ENCODE data around the gene GRIK2.
A peak's percentile ranks its signal among the peaks of the same experiment; 100 is the strongest.

Gene GRIK2

DNA sequence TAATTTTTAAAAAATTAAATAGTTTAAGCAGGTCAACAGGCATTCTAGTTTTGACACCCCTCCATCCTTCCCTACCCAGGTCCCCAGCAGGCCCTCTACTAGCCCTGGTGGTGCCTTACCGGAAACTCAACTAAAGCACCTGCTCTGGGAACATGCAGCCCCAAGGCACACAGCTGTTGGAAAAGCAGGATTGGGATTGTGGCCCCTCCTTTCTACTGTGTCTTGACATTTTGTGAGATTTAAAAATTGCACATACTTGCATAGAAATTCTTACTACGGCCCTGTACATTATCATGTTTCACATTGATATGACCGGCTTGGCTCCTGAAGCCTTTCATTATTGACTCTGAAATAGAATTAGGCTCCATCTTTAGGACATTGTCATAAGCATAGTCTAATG, 423.2 kb downstream of the GRIK2 start:
- no peak for DNase-seq

DNA sequence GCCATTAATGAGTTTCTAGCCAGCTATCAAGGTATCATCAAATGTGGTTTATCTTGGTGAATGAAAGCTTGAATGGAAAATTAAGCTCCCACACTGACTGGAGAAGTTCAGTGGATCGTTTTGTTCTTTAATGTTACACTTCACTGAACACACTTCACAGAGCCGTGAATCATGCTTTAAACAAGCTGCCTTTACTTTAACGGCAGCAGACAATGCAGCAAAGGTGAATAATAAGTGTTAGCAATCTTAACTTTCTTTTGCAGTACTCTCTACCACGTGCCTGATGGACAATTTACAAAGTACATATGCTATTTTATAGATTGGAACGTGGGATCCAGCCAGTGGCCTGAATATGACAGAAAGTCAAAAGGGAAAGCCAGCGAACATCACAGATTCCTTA, 424.5 kb downstream of the GRIK2 start:
- DNase-seq: no peak

DNA sequence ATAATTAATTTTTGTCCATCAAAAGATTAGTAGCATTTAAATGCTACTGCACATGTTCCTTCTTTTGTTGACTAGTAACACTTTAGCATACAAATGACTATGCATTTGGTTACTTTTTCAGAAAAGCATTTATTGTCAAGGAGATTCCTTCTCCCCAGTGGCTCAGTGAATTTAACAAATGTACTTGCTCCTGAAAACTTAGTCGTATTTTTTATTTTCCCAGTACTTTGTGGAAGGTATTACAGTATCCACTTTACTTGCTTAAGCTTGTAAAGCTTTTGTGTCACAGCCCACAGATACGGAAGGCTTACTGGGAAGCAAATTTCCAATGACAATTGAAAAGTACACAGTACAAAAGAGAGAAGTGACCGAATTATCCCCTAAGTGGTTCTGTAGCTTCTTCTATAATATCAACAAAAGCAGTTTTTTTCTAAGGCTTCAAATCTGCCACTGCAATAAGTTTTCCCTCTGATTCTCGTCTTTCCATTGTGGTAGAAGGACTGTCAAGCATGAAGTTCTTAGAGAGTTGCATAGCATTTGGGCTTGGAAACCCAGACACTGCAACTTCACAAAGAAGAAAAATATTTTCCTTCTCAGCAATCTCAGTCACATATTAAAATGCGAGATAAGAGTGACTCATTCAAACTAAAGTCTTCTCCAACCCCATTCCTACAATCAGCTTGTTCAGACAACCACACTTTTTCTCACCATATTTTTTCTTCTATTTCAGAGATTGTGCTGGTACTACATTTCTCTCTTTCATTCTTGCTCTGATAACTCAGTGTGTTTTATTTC, 431.2 kb downstream of the GRIK2 start:
- no peak for DNase-seq

DNA sequence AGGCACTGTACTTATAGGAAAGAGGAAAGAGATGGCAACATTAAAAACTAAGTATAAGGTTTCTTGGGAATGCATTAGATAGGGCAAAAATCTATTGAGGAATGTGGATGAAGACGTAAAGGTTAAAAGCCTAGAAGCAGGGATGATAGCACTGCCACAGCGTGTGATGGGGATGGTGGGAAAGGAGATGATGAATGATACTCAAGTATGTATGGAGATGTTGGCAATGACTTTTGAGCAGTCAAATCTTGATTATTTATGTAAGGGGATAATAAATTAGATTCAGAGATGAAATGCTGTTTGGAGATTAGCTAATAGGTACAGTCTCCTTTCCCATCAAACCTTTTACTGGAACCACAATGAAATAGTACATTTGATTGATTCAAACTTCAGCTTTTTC, 432.8 kb downstream of the GRIK2 start:
- DNase-seq: no peak

DNA sequence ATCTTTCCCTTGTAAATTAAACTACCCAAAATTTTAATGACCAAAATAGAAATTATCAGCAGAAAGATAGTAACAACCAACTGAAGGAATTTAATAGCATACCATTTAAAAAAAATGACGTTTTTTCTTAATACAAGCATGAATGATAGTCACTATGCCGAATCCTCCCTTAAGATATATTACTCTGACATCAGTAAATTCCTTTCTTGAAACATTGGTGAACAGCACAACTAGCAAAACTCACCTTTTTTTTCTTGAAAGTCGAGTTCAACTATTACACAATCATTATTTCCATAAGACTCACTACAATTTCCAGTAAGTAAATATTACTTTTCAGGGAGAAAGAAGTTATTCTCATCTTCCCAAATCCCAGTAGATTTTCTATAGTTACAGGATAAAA, 433.2 kb downstream of the GRIK2 start:
- DNase-seq: no peak

DNA sequence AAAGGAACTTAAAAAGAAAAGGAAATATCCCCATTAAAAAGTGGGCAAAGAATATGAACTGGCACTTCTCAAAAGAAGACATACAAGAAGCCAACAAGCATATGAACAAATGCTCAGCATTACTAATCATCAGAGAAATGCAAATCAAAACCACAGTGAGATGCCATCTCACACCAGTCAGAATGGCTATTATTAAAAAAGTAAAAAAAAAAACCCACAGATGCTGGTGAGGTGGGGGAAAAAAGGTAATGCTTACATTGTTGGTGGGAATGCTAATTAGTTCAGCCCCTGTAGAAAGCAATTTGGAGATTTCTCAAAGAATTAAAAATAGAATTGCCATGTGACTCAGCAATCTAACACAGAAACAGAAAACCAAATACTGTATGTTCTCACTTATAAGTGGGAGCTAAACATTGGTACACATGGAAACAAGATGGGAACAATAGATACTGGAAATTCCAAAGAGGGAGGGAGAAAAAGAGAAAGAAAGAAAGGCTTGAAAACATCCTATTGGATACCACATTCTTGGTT, 437.1 kb downstream of the GRIK2 start:
- no peak for DNase-seq

DNA sequence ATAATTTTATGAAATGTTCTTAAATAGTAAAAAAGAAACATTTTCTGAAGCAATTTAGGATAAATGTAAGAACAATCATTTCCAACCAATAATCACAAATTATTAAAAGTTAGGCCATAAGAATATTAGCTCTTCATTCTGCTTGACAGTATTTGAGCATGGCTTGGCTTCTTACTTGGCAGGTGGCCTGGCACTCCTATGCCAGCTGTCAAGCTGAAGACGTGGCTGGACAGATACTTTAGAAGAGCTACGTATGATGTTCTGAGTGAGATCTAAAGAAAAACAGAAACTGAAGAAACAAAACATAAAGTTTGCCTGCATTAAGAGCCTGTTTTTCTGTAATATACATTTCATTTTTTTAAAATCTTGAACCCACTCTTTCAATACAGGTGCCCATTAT, 438.9 kb downstream of the GRIK2 start:
- DNase-seq: peak; percentile 61

DNA sequence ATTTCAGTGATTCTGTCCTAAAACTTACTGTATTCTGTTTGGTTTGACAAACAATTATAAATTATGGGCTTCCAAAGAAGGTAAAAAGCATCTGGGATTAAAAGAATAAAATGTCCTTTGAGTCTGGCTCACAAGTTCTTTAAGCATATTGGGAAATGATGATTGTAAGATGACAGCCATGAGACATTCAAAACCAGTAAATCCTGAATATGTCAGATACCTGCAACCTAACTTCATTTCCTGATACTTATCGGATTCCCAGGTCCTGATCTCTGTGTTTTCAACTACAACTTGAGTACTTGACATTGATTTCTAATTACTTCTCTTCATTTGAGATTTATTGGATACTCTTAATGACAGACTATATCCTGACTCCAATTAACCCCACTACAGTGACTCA, 446.6 kb downstream of the GRIK2 start:
- DNase-seq: no peak

DNA sequence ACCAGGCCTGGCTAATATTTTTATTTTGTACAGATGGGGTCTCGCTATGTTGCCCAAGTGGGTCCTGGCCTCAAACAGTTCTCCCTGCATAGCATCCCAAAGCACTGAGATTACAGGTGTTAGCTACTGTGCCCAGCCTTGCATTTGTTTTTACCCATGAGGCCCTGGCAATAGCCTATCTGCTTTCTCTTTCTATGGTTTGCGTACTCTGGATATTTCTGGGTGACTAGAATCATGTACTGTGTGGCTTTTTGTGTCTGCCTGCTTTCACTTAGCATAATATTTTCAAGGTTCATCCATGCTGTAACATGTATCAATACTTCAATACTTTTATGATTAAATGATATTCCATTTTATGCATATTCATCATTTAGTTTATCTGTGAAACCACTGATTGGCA, 451.7 kb downstream of the GRIK2 start:
- no peak for DNase-seq

DNA sequence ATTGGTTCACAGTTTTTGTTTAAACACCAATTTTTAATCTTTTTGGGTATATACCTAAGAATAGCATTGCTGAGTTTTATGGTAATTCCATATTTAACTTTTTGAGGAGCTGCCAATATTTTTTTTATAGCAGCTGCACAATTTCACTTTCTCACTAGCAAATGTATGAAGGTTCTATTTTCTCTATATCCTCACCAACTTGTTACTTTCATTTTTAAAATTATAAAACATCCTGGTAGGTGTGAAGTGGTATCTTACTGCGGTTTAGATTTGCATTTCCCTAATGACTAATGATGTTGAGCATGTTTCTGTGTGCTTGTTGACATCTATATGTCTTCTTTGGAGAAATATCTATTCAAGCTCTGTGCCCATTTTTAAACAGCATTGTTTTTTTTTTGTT, 452.1 kb downstream of the GRIK2 start:
- DNase-seq: no peak

DNA sequence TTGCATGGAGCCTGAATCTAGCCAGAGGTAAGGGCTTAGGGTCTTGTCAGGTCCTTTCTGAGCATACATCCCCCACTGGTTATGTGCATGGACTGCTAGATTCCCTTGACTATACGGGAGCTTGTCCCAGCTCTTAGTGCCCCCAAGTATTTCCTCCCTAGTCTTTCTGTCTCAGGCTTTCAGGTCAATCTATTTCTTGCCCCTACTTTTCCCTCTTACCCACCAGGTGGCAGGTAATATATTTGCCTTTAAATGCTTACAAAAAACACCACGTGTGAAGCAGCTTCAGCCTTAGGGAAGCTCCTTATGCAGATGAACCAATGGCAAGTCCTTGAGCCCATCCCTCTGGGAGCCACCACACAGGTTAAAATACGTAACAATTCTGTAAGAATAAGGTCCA, 454.2 kb downstream of the GRIK2 start:
- DNase-seq: no peak

DNA sequence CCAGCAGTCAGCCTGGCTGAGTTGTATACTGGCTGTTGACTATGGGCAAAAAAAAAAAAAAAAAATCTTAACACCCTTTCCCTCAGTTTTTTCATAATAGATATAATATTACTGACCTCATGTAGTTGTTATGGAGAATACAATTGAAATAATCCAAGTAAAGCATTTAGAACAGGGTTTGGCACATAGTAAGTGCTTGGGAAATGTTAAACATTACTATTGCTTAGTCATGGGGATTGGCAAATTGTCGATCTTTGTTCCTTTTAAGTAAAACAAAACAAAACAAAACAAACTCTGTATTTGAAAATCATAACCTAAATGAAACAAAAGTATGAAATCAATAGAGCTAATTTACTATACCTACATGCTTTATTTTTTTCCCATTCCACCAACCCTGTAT, 458.4 kb downstream of the GRIK2 start:
- no peak for DNase-seq

DNA sequence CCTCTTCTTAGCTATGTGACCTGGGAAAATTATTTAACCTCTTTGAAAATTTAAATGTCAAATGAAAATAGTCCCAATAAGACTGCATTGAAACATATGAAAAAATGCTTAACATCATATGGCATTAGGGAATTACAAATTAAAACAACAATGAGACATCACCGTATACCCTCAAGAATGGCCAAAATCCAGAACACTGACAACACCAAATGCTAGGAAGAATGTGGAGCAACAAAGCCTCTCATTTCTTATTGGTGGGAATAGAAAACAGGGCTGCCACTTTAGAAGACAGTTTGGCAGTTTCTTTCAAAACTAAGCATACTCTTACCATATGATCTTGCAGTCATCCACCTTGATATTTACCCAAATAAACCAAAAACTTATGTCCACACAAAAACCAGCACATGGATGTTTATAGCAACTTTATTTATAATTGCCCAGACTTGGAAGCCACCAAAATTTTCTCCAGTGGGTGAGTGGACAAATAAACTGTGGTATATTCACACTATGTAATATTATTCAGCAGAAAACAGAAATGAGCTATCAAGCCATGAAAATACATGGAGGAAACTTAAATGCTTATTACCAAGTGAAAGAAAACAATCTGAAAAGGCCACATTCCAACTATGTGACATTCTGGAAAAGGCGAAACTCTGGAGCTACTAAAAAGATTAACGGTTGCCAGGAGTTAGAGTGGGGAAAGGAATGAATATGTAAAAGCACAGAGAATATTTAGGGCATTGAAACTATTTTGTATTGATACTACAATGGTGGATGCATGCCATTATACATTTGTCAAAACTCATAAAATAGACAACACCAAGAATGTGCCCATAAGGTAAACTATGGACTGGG, 459.9 kb downstream of the GRIK2 start:
- DNase-seq: no peak

DNA sequence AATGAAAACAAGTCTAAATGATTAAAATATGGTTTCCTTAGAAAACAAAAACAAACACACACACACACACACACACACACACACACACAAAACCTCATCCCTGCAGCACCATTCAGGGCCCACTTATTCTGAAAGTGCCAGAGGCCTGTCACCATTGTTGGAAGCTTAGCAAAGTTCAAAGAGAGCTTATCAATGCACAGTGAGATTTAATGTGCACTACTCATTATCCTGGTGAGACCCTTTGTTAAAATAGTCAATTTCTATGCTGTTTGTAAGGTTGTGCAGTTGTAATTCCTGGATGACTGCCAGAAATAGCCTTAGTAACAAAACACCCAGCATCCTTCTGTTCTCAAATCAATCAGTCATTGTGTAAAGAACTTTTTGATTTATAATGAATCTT, 482.9 kb downstream of the GRIK2 start:
- no peak for DNase-seq

DNA sequence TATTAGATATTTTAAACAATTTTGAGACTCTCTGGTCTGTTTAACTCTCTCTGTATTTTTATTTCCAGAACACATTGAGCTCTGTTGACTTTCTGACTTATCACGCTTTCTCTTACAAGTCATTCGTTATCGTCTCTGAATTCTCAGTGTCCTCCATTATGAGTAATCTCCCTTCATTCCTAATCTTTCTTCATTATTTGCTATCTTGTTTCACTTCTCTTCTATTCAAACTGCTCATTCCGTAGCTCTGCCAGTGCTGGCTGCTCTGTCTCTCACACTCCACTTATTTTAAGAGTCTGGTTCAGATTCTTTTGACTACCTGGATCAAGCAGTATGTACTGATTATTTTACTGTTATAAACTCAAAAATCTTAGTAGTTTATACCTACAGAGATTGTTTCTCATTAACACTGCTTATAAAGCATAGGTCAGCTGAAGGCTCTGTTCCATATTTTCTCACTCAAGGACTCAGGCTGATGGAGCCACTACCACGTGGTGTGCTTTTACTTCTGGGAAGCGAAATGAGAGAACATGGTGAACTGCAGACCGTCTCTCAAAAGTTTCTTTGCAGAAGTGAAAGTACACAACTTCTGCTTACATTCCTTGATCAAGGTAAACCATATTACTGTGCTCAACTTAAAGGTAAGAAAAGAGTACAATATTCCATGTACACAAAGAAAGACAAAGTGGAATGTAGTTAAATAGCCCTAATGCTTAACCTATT, 485.2 kb downstream of the GRIK2 start:
- no peak for DNase-seq

DNA sequence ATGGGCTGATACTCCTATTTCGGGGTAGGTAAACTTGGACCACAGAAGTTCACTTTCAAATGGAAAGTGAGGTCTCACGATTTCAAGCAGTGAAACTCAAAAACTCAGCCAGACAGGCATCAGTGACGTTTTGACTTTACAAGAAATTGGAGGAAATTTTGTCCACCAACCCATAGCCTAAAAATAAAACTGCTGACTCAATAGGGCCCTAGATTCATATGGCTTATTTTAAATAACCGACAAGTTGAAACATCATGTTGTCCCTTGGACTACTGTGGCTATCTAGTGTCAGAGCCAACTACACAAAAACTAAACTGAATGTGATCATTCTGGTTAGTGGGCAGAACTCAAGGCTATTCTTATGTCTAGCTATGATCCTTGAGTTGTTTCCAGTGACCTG, 486.3 kb downstream of the GRIK2 start:
- no peak for DNase-seq

DNA sequence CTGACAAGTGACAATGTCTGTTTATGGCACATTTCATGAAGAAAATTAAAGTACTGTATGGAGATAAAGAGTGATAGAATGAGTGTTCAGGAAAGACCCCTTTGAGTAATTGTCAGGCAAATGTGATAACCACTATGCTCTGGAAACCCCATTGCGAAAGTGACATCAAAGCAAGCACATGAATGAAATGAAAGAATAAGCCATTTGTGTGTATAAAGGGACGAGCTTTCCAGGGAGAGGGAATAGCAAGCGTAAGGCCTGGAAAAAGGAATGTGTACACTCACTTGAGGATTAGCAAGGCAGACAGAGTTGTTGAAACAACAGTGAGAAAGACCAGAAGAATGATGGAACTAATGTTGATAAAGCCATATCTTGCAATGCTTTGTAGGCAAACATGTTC, 490.0 kb downstream of the GRIK2 start:
- DNase-seq: no peak

DNA sequence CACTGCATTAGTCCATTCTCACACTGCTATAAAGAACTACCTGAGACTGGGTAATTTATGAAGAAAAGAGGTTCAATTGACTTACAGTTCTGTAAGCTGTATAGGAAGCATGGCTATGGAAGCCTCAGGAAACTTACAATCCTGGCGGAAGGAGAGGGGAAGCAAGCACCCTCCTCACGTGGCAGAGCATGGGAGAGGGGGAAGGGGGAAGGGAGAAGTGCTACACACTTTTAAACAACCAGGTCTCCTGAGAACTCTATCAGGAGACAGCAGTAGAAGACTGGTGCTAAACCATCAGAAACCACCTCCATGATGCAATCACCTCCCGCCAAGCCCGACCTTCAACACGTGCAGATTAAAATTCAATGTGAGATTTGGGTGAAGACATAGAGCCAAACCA, 494.0 kb downstream of the GRIK2 start:
- DNase-seq: no peak

DNA sequence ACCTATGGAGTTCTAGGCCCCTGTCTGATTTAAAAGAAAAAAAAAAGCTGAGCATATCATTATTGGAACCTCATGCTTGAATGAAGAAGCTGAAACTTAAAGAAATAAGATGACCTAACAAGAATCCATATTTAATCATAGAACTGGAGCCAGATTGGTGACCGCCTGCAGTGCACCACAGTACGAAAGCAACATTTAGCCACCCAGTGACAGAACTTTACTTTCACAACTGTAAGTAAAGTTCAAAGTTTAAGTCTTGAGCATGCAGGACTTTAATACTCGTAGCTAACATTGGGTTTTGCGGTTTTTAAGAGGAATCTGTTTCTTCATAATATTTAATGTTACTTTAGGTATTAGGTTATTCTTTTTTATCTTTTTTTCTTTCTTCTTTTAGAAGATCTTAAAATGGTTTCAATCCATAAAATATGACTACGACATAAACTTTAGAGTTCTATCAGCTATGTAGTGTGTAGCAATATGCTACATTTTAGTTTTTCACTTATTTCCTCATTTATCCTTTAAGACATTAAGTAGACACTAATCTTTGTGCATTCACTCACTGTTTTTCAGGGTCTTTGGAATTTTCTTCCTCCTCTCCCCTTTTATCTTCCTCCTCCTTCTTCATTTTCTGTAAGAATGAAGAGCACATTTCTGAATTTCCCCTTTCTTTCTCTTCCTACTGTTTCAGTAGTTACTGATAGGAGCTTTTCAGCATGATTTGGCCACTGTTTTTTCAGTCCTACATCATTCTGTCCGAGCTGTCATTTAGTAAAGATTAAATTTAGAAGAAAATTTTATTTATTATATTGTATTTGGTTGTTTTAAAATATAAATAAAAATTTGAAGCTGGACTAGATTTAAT, 514.1 kb downstream of the GRIK2 start:
- DNase-seq: no peak

DNA sequence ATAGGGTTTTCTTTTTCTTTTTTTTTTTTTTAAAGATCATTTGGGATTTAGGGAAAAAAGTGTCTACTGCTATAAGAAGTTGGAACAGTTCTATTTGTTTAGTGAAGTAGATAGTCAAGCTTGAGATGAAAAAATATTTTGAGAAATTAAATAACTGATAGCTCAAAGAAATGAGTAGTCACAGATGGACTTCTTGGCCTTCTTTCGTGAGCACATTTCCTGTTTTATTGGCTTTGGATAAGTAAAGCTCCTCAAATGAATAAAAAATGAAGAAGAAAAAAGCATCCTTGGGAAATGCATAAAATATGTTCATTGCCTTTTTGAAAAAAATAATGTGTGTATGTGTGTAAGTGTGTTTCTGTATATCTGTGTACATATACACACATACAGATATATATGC, 515.9 kb downstream of the GRIK2 start:
- DNase-seq: no peak

DNA sequence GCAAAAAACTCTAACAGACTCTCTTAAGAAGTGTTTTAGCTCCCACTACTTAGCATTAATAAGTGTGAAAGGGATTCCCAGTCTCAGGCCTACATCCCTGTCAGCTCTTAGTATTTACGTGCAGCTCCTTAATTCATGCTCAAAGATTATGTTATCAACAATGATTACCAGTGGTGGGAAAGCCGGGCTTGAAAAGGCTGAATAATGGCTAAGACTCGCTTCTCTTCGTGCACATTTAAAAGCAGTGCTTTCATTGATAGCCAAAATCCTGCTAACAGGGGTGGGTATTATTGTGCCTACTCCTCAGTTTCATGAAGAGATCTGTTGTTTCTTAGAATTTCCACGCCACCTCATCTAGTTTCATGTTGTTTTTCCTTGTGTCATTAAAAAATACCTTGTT, 518.8 kb downstream of the GRIK2 start:
- no peak for DNase-seq

DNA sequence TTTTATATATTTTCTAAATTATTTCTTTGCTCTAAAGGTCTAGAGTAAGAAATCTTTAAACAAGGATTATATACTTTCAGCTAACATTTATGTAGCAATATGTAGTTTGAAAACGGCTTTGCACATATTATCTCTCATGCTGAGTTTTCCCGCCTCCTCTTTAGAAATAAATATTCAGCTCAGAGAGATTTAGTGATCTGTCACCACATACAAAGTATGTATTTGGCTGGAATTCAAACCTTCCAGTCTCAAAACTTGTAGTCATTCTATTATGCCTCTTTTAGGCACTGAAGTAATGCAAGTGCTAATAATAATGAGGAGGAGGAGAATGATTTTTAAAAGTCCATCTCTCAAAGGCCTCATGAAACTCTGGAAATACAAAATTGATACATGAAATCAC, 525.0 kb downstream of the GRIK2 start:
- no peak for DNase-seq

Measured in NCI-H524 treated with DMSO at 0.1 percent for 48 hours (cell line).